Measurements from ENCODE around the gene RAD51B. TPM values are rescaled to one million over a fixed set of nuclear protein-coding genes. Genes with fewer than 3 reads are reported as not detected.
A peak's percentile ranks its signal among the peaks of the same experiment; 100 is the strongest.

RAD51B gene
- polyA plus RNA-seq, 1 donor (not counting 4 experiments of a cell fraction or from before 2014, with no cell fraction given), result 13.3 TPM

DNA sequence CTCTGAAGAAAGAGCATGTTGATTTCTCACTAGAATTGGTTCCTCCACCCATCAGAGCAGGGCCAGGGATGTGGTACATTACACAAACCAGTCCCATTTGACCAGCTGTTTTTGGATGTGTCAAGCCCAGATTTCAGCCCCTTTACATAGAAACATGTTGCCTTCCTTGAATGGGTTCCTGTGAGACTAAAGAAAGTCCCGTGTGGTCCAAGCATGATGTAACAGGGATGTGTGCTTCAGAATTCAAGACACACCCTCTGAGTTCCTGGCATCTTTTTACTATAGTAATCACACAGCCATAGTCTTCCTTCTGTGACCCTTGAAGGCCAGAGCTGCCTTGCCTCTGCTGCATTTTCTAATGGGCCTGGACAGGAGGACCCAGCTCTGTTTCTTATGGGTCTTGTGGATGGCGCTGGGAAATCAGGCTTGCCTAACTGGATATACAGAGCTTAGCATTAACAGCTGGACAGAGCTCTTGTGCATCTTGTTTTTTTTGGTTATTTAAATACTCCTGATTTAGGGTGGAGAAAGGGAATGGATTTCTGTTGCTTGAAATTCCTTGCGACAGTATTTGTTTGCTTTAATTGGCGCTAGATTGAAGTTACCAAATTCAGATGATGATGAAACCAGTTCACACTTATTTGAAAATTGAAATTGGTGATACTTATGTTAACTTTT, 632.3 kb downstream of the RAD51B start:
- Histone ChIP-seq H3K27ac (ENCODE audit: control insufficient read depth, insufficient read depth, low read length) (no peak overlapping the region), H3K4me3 (ENCODE audit: control insufficient read depth in 2 of 3, extremely low read depth in 1 of 3, insufficient read depth in 2 of 3, low read depth in 1 of 3, low read length in 3 of 3) (no peak overlapping the region), H3K27me3 (ENCODE audit: control insufficient read depth, extremely low read depth, insufficient read depth, low read length) (no peaks in the 10 kb centered on the region), H2AFZ (ENCODE audit: control insufficient read depth, low read length) (no peak overlapping the region), H3K4me1 (ENCODE audit: control insufficient read depth, extremely low read depth, insufficient read depth, low read length) (no peaks in the 10 kb centered on the region), H3K9ac (ENCODE audit: control insufficient read depth, extremely low read depth, insufficient read depth, low read length) (no peak overlapping the region), H3K36me3 (ENCODE audit: control insufficient read depth in 2 of 2, extremely low read depth in 1 of 2, insufficient read depth in 2 of 2, low read length in 2 of 2) (no peaks in the 10 kb centered on the region), H3K9me1 (ENCODE audit: control insufficient read depth, extremely low read depth, insufficient read depth, low read length) (no peaks in the 10 kb centered on the region), H3K4me2 (ENCODE audit: control insufficient read depth, extremely low read depth, insufficient read depth, low read depth, low read length) (no peak overlapping the region), H3K79me2 (ENCODE audit: control insufficient read depth, insufficient read depth, low read length) (no peaks in the 10 kb centered on the region), H3K9me3 (ENCODE audit: control insufficient read depth, low read depth, low read length) (no peaks in the 10 kb centered on the region), H4K20me1 (ENCODE audit: control insufficient read depth, extremely low read depth, insufficient read depth, low read length) (no peaks in the 10 kb centered on the region)
- TF ChIP-seq CTCF (optimal IDR thresholded peaks at IDR 0.05 in 1 of 3, IDR thresholded peaks at IDR 0.05 in 1 of 3, conservative IDR thresholded peaks at IDR 0.05 in 1 of 3; ENCODE audit: extremely low read depth in 1 of 3, insufficient read depth in 2 of 3, low read length in 3 of 3), result no peak
- TF ChIP-seq EZH2 (IDR thresholded peaks at IDR 0.05; ENCODE audit: low read length), result no peak
- dilution Hi-C loops (cut with MboI; ENCODE audit: extremely low pct_ligation_motif_present, low sequenced_read_pairs), result no loop called here
- FAIRE-seq (peak; percentile 44), DNase-seq (ENCODE audit: low read depth, low spot score) (no peak)

DNA sequence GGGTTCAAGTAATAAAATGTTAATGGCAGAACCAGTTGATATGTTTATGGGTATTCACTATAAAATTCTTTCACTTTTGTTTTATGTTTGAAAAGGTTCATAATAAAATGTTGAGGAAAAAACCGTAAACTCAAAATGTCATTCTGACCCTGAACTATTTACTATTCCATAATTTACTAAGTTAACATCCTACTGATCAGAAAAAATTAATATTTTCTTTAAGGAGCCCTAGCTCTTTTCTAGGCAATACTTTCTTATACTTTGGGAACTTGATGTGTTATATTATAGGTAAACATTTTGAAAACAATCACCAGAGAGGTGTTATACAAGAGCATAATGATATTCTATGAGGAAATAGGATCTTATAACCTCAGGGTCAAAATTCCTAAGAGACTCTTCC, 638.7 kb downstream of the RAD51B start:
- no peak overlapping the region for H3K4me3 ChIP-seq (ENCODE audit: control insufficient read depth in 2 of 3, extremely low read depth in 1 of 3, insufficient read depth in 2 of 3, low read depth in 1 of 3, low read length in 3 of 3)
- H3K4me1 ChIP-seq (ENCODE audit: control insufficient read depth, extremely low read depth, insufficient read depth, low read length), result peaks cover 28% of the 10 kb centered on the region
- H3K9ac ChIP-seq (ENCODE audit: control insufficient read depth, extremely low read depth, insufficient read depth, low read length), result no peak overlapping the region
- H2AFZ ChIP-seq (ENCODE audit: control insufficient read depth, low read length), result no peak overlapping the region
- no peaks in the 10 kb centered on the region for H3K79me2 ChIP-seq (ENCODE audit: control insufficient read depth, insufficient read depth, low read length)
- peak overlapping the region; percentile 20 for H3K27ac ChIP-seq (ENCODE audit: control insufficient read depth, insufficient read depth, low read length)
- FAIRE-seq (no peak), DNase-seq (ENCODE audit: low read depth, low spot score) (no peak)
- TF ChIP-seq EZH2 (IDR thresholded peaks at IDR 0.05; ENCODE audit: low read length) (no peak), CTCF (optimal IDR thresholded peaks at IDR 0.05 in 1 of 3, IDR thresholded peaks at IDR 0.05 in 1 of 3, conservative IDR thresholded peaks at IDR 0.05 in 1 of 3; ENCODE audit: extremely low read depth in 1 of 3, insufficient read depth in 2 of 3, low read length in 3 of 3) (no peak)
- H4K20me1 ChIP-seq (ENCODE audit: control insufficient read depth, extremely low read depth, insufficient read depth, low read length), result no peaks in the 10 kb centered on the region
- no peaks in the 10 kb centered on the region for H3K36me3 ChIP-seq (ENCODE audit: control insufficient read depth in 2 of 2, extremely low read depth in 1 of 2, insufficient read depth in 2 of 2, low read length in 2 of 2)
- dilution Hi-C loops (cut with MboI; ENCODE audit: extremely low pct_ligation_motif_present, low sequenced_read_pairs), result no loop called here
- no peaks in the 10 kb centered on the region for H3K27me3 ChIP-seq (ENCODE audit: control insufficient read depth, extremely low read depth, insufficient read depth, low read length)
- no peak overlapping the region for H3K4me2 ChIP-seq (ENCODE audit: control insufficient read depth, extremely low read depth, insufficient read depth, low read depth, low read length)
- H3K9me1 ChIP-seq (ENCODE audit: control insufficient read depth, extremely low read depth, insufficient read depth, low read length), result no peaks in the 10 kb centered on the region
- no peaks in the 10 kb centered on the region for H3K9me3 ChIP-seq (ENCODE audit: control insufficient read depth, low read depth, low read length)

Measured in keratinocyte (primary cell).